Gastrocnemius medialis (tissue), 4 donors: ENCODE data around the gene RIMKLA.

Experiments
- POLR2A ChIP-seq, 2 donors: fragments of 450-650 bp; IDR thresholded peaks; one replicate each; pipeline ENCODE4 v1.6.1; 2017; ENCODE audit warnings: antibody characterized with exemption in 2 of 2, mild to moderate bottlenecking in 2 of 2, moderate library complexity in 2 of 2
- TF ChIP-seq, protein P1 (sequence below), 5 experiments: fragments of 450-650 bp in 3 of 5; fragments of 200-600 bp in 2 of 5; sonication (generic) in 2 of 5; IDR thresholded peaks in 4 of 5; conservative IDR thresholded peaks in 1 of 5; 1 replicate in 4 of 5; 2 replicates in 1 of 5; pipeline ENCODE4 v1.5.1; 2016 to 2019; ENCODE audit warnings: antibody characterized with exemption in 5 of 5, mild to moderate bottlenecking in 3 of 5, moderate library complexity in 3 of 5

DNA sequence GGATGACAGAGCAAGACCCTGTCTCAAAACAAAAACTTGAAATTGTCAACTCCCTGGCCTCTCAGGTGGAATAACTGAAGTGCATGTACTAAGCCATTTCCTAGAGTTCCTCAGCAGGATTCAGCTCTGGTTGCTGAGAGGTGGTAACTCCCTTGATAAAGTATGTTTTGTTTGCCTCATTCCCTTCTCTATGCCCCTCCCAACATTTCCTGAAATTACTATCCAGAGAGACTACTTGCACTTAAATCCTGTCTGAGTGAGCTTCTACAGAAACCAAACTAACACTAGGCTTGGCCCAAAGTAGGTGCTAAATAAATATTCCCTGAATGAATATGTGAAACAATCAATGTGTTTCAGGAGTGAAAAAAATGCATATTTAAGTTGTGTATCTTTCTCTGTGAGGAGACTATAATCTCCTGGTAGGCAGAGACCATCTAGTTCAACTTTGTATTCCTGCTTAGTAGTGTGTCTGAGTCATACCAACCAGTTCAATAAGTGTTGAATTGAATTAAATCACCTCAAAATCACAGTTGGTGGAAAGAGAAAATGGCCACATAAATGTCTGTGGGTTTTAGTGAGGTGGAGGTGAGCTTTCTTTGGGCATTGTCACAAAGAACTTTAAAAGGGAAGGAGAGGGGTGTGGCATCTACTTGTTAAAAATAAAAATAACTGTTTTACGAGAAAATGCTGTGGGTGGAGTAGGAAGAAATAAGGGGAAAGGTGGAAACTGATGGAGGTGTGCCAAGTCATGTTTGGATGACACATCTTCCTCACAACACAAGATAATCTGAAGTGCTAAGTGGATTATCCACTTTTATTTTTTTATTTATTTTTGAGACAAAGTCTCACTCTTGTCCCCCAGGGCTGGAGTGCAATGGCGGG, 12.6 kb downstream of the RIMKLA start:
- TF ChIP-seq, protein P1, sequence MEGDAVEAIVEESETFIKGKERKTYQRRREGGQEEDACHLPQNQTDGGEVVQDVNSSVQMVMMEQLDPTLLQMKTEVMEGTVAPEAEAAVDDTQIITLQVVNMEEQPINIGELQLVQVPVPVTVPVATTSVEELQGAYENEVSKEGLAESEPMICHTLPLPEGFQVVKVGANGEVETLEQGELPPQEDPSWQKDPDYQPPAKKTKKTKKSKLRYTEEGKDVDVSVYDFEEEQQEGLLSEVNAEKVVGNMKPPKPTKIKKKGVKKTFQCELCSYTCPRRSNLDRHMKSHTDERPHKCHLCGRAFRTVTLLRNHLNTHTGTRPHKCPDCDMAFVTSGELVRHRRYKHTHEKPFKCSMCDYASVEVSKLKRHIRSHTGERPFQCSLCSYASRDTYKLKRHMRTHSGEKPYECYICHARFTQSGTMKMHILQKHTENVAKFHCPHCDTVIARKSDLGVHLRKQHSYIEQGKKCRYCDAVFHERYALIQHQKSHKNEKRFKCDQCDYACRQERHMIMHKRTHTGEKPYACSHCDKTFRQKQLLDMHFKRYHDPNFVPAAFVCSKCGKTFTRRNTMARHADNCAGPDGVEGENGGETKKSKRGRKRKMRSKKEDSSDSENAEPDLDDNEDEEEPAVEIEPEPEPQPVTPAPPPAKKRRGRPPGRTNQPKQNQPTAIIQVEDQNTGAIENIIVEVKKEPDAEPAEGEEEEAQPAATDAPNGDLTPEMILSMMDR (IDR thresholded peaks at IDR 0.05 in 4 of 5, conservative IDR thresholded peaks at IDR 0.05 in 1 of 5): no peak
- no peak for TF ChIP-seq POLR2A (IDR thresholded peaks at IDR 0.05)
